SU-DHL-6 (cell line): ENCODE data around the gene IL1RL2.

ENCODE experiments used
- CTCF ChIP-seq: fragments of 200-600 bp; sonication (generic); IDR thresholded peaks from one replicate; pipeline ENCODE4 v1.5.1; 2017; ENCODE audit warnings: antibody characterized with exemption, mild to moderate bottlenecking, low read length, moderate library complexity; ENCODE audit not compliant: insufficient read depth, poor library complexity, severe bottlenecking
- EZH2phosphoT487 ChIP-seq: fragments of 200-600 bp; sonication (generic), shearing (Covaris generic); conservative IDR thresholded peaks from 2 replicates; pipeline ENCODE4 v1.6.1; 2018; ENCODE audit warnings: mild to moderate bottlenecking, antibody characterized with exemption, low read length, moderate library complexity, mixed read lengths

GRCh38 chr2:102286041-102286440 lies 99.2 kb downstream of the IL1RL2 start:
- TF ChIP-seq CTCF, result no peak
- no peak for TF ChIP-seq EZH2phosphoT487
